SK-N-SH (cell line): ENCODE data around the gene NRG4. TPM values are rescaled to one million over a fixed set of nuclear protein-coding genes. Genes with fewer than 3 reads are reported as not detected.

Source experiments
- CTCF ChIA-PET: fragments of 300-600, 350-600 bp; formaldehyde crosslinking; extraction: SDS; loops from one replicate; lab custom pipeline; 2021; lab: Yijun Ruan, JAX
- POLR2A ChIA-PET: fragments of 350-600 bp; sonication (Branson Sonifier 250); formaldehyde crosslinking; extraction: SDS; loops from one replicate; lab custom pipeline; 2020; ENCODE audit warnings: antibody characterized with exemption, inconsistent platforms; lab: Yijun Ruan, JAX
- DNase-seq: peaks from one replicate; pipeline ENCODE4 v3.0.0; 2012
- H2AFZ ChIP-seq: fragments of 200-600 bp; sonication (generic); 2 replicates; pipeline ENCODE4 v1.8.1; 2016; ENCODE audit warnings: antibody characterized with exemption, mild to moderate bottlenecking, low read depth
- H3F3A ChIP-seq: fragments of 200-600 bp; sonication (generic); replicated peaks from 2 replicates; pipeline ENCODE3; 2016; ENCODE audit warnings: antibody characterized with exemption, mild to moderate bottlenecking; ENCODE audit not compliant: insufficient read depth
- H3K27ac ChIP-seq, 2 experiments: fragments of 200-500 bp in 1 of 2; fragments of 200-600 bp in 1 of 2; sonication (Bioruptor generic) in 1 of 2; sonication (generic), shearing (Covaris generic) in 1 of 2; 2 replicates each; pipeline versions ENCODE4 v1.5.1 to v1.6.1; 2014 to 2016; ENCODE audit warnings: low read depth in 2 of 2, inconsistent platforms in 1 of 2, low read length in 1 of 2, mild to moderate bottlenecking in 1 of 2, mixed read lengths in 1 of 2
- H3K27me3 ChIP-seq: fragments of 200-600 bp; sonication (generic), shearing (Covaris generic); 2 replicates; pipeline ENCODE4 v1.6.1; 2016; ENCODE audit warnings: mixed run types; ENCODE audit not compliant: insufficient read depth
- H3K36me3 ChIP-seq, 2 experiments: fragments of 200-500 bp in 1 of 2; fragments of 200-600 bp in 1 of 2; sonication (Bioruptor generic) in 1 of 2; sonication (generic) in 1 of 2; replicated peaks in 1 of 2; 2 replicates each; pipeline versions ENCODE3 to v1.5.1; 2014 to 2016; ENCODE audit warnings: low read length in 1 of 2, mild to moderate bottlenecking in 1 of 2; ENCODE audit not compliant: insufficient read depth in 2 of 2, control insufficient read depth in 1 of 2
- H3K4me1 ChIP-seq, 2 experiments: fragments of 200-500 bp in 1 of 2; fragments of 200-600 bp in 1 of 2; sonication (Bioruptor generic) in 1 of 2; sonication (generic), shearing (Covaris generic) in 1 of 2; 2 replicates each; pipeline versions ENCODE4 v1.5.1 to v1.6.1; 2014 to 2016; ENCODE audit warnings: low read depth in 1 of 2, low read length in 1 of 2, mixed run types in 1 of 2; ENCODE audit not compliant: insufficient read depth in 2 of 2, control insufficient read depth in 1 of 2
- H3K4me2 ChIP-seq: fragments of 200-600 bp; sonication (generic), shearing (Covaris generic); 2 replicates; pipeline ENCODE4 v1.6.1; 2017; ENCODE audit warnings: mixed run types
- H3K4me3 ChIP-seq, 2 experiments: fragments of 200-500 bp in 1 of 2; fragments of 200-600 bp in 1 of 2; sonication (Bioruptor generic) in 1 of 2; sonication (generic), shearing (Covaris generic) in 1 of 2; 2 replicates each; pipeline versions ENCODE4 v1.5.1 to v1.8.1; 2014 to 2016; ENCODE audit warnings: low read depth in 2 of 2, inconsistent platforms in 1 of 2, low read length in 1 of 2, mild to moderate bottlenecking in 1 of 2, mixed read lengths in 1 of 2, moderate library complexity in 1 of 2
- H3K79me2 ChIP-seq: fragments of 200-600 bp; sonication (generic); 2 replicates; pipeline ENCODE4 v1.8.1; 2017; ENCODE audit warnings: mild to moderate bottlenecking; ENCODE audit not compliant: insufficient read depth
- H3K9ac ChIP-seq: fragments of 200-600 bp; sonication (generic); 2 replicates; pipeline ENCODE4 v1.6.1; 2017; ENCODE audit warnings: mixed run types
- H3K9me2 ChIP-seq: fragments of 200-600 bp; sonication (generic); 2 replicates; pipeline ENCODE4 v1.6.1; 2017; ENCODE audit warnings: mixed run types
- H3K9me3 ChIP-seq: fragments of 200-600 bp; sonication (generic); 2 replicates; pipeline ENCODE4 v1.6.1; 2017; ENCODE audit warnings: mixed run types, mild to moderate bottlenecking, moderate library complexity
- H4K20me1 ChIP-seq: fragments of 200-600 bp; sonication (generic); 2 replicates; pipeline ENCODE4 v1.6.1; 2017; ENCODE audit warnings: mild to moderate bottlenecking, mixed run types; ENCODE audit not compliant: insufficient read depth
- CTCF ChIP-seq: fragments of 200-600 bp; sonication (generic); IDR thresholded peaks from 2 replicates; pipeline ENCODE4 v1.6.1; 2017; ENCODE audit warnings: antibody characterized with exemption, mild to moderate bottlenecking, moderate library complexity
- ELF1 ChIP-seq: IDR thresholded peaks from 2 replicates; pipeline ENCODE4 v1.4.0; 2012
- IRF3 ChIP-seq: fragments of 150-350 bp; IDR thresholded peaks from 2 replicates; pipeline ENCODE4 v1.6.1; 2016; ENCODE audit warnings: mild to moderate bottlenecking, low read depth, low read length
- MXI1 ChIP-seq: IDR thresholded peaks from 2 replicates; pipeline ENCODE4 v1.6.1; 2012; ENCODE audit warnings: mild to moderate bottlenecking, low read depth, low read length, improper control_type of control experiment
- NRF1 ChIP-seq: IDR thresholded peaks from 2 replicates; pipeline ENCODE4 v1.6.1; 2012; ENCODE audit warnings: low read depth, mild to moderate bottlenecking, low read length
- POLR2AphosphoS5 ChIP-seq: IDR thresholded peaks from 2 replicates; pipeline ENCODE4 v1.6.1; 2012; ENCODE audit warnings: low read depth, low read length
- RAD21 ChIP-seq: IDR thresholded peaks from 2 replicates; pipeline ENCODE4 v1.6.1; 2012; ENCODE audit warnings: mild to moderate bottlenecking, low read length
- SMC3 ChIP-seq: IDR thresholded peaks from 2 replicates; pipeline ENCODE4 v1.6.1; 2012; ENCODE audit warnings: low read depth, low read length, improper control_type of control experiment
- WGBS: methylation state at CpG from one replicate; pipeline ENCODE4 v1.1.6; 2017; ENCODE audit warnings: low lambda C conversion rate; 5-methylcytosine and 5-hydroxymethylcytosine counted together
- polyA plus RNA-seq, 3 experiments: library from polyadenylated mRNA; depleted of rRNA; stranded (reverse); fragments of >200 nt; gene quantifications; 2 replicates each; pipeline ENCODE4 v1.2.3, GENCODE V29; 2012

NRG4 gene
- polyA plus RNA-seq, 1 of the 3 experiments (the other 2 are of a cell fraction), result not detected

- CTCF ChIA-PET, result interaction anchor here (0.6 to 12.0 kb wide), 26 partner anchors 9 to 279 kb away, joined by 3 to 322 read pairs (median 4); no protein-coding TSS in a partner anchor
Observed at GRCh38 chr15:76059320-76060117, 47.3 kb upstream of the NRG4 start, which contains the start of gene TMEM266. Gene TMEM266, plus strand, starts transcription at chr15:76059985. Its CDS starts 74,279 bp downstream, at chr15:76134264.

GRCh38 chr15:76058714-76059319, 46.6 kb upstream of the NRG4 start:
- WGBS, result 7% methylated on average over 17 of the region's 18 CpGs
- H3K27me3 ChIP-seq, result peaks cover 33% of the 10 kb centered on the region

More at GRCh38 chr15:76059320-76060117, 47.3 kb upstream of the NRG4 start, which contains the start of gene TMEM266:
- peak within 1 kb of the TSS; percentile 87 for H3K4me2 ChIP-seq
- H3K79me2 ChIP-seq, result no peaks in the 10 kb centered on the region
- H3K9ac ChIP-seq, result no peak within 1 kb of the TSS
- no peaks in the 10 kb centered on the region for H3K36me3 ChIP-seq
- peak within 1 kb of the TSS; percentile 61 to 62 for H3K4me3 ChIP-seq
- POLR2A ChIA-PET, result interaction anchor here (1.3 kb wide), 1 partner anchor 79 kb away, joined by 5 read pairs; no protein-coding TSS in a partner anchor
- TF ChIP-seq MXI1 (peak; percentile 60; the same call in 1 of the 2 replicates), POLR2AphosphoS5 (no peak), NRF1 (peak; percentile 54)
- WGBS, result under 1% methylated on average over 34 of the region's 107 CpGs
- peaks cover 37% of the 10 kb centered on the region for H3K27me3 ChIP-seq
- H2AFZ ChIP-seq, result peak within 1 kb of the TSS; percentile 94; the same call in 1 of the 2 replicates
- H3K9me3 ChIP-seq, result no peaks in the 10 kb centered on the region
- H3K27ac ChIP-seq, result no peak within 1 kb of the TSS; a peak in 1 of 4 replicates
- H3K9me2 ChIP-seq, result no peaks in the 10 kb centered on the region
- no peaks in the 10 kb centered on the region for H3F3A ChIP-seq
- DNase-seq, result peak; percentile 98
- H3K4me1 ChIP-seq, result peaks cover 5 to 11% of the 10 kb centered on the region in 2 experiments; a peak in 3 of 4 replicates
- no peaks in the 10 kb centered on the region for H4K20me1 ChIP-seq

More at GRCh38 chr15:76058714-76059319, 46.6 kb upstream of the NRG4 start:
- no peak overlapping the region for H3K9ac ChIP-seq
- peak overlapping the region; percentile 87 for H3K4me2 ChIP-seq
- no peaks in the 10 kb centered on the region for H3K9me3 ChIP-seq
- POLR2A ChIA-PET, result no interaction called here
- no peaks in the 10 kb centered on the region for H3F3A ChIP-seq
- H3K4me1 ChIP-seq, result peaks cover 5 to 11% of the 10 kb centered on the region in 2 experiments; a peak in 3 of 4 replicates
- no peaks in the 10 kb centered on the region for H4K20me1 ChIP-seq
- no peaks in the 10 kb centered on the region for H3K36me3 ChIP-seq
- CTCF ChIA-PET, result interaction anchor here (0.8 to 12.0 kb wide), 32 partner anchors 8 to 280 kb away, joined by 3 to 322 read pairs (median 4); partner anchors contain the start of gene NRG4
- H3K79me2 ChIP-seq, result no peaks in the 10 kb centered on the region
- no peak overlapping the region for H3K27ac ChIP-seq
- TF ChIP-seq RAD21 (peak; percentile 52), ELF1 (no peak), IRF3 (no peak), CTCF (peak; percentile 31; the same call in 1 of the 2 replicates), SMC3 (no peak)
- peak overlapping the region; percentile 61 to 62 for H3K4me3 ChIP-seq
- H3K9me2 ChIP-seq, result no peaks in the 10 kb centered on the region
- peak overlapping the region; percentile 94; the same call in 1 of the 2 replicates for H2AFZ ChIP-seq
- DNase-seq, result peak; percentile 50
